Liver (tissue), 9 donors: ENCODE measurements around the gene MYCL. TPM values are rescaled to one million over a fixed set of nuclear protein-coding genes. Genes with fewer than 3 reads are reported as not detected.

ENCODE experiments used
- DNase-seq: peaks from one replicate; pipeline ENCODE4 v3.0.0-alpha.2; 2017; ENCODE audit warnings: low spot score
- H3K27ac ChIP-seq, 2 donors: one replicate each; pipeline ENCODE4 v1.7.0; 2013; ENCODE audit warnings: inconsistent platforms in 2 of 2, low read length in 2 of 2, control low read depth in 1 of 2, low read depth in 1 of 2, mild to moderate bottlenecking in 1 of 2
- H3K27me3 ChIP-seq, 4 donors: one replicate each; pipeline versions ENCODE4 v1.6.1 to v1.7.0; 2013; ENCODE audit warnings: low read length in 3 of 4, inconsistent platforms in 1 of 4, mild to moderate bottlenecking in 1 of 4, moderate library complexity in 1 of 4; ENCODE audit not compliant: control insufficient read depth in 4 of 4, insufficient read depth in 4 of 4
- H3K36me3 ChIP-seq, 4 donors: one replicate each; pipeline versions ENCODE4 v1.6.1 to v1.7.0; 2013; ENCODE audit warnings: low read length in 3 of 4, mild to moderate bottlenecking in 3 of 4, low read depth in 1 of 4, moderate library complexity in 1 of 4; ENCODE audit not compliant: control insufficient read depth in 4 of 4, insufficient read depth in 3 of 4
- H3K4me1 ChIP-seq, 4 donors: one replicate each; pipeline versions ENCODE4 v1.6.1 to v1.7.0; 2013; ENCODE audit warnings: low read length in 3 of 4, mild to moderate bottlenecking in 3 of 4, moderate library complexity in 1 of 4; ENCODE audit not compliant: control insufficient read depth in 4 of 4, insufficient read depth in 4 of 4
- H3K4me3 ChIP-seq, 3 donors: one replicate each; pipeline versions ENCODE4 v1.6.1 to v1.7.0; 2013; ENCODE audit warnings: low read length in 3 of 3, control low read depth in 1 of 3, low read depth in 1 of 3, mild to moderate bottlenecking in 1 of 3
- H3K9ac ChIP-seq, 2 donors: one replicate each; pipeline ENCODE4 v1.7.0; 2013; ENCODE audit warnings: low read length in 2 of 2, mild to moderate bottlenecking in 2 of 2, moderate library complexity in 2 of 2, control low read depth in 1 of 2, low read depth in 1 of 2
- H3K9me3 ChIP-seq, 4 donors: one replicate each; pipeline versions ENCODE4 v1.6.1 to v1.7.0; 2013; ENCODE audit warnings: low read length in 3 of 4; ENCODE audit not compliant: control insufficient read depth in 4 of 4
- EGR1 ChIP-seq, 2 donors: IDR thresholded peaks; 2 replicates each; pipeline ENCODE4 v1.6.1; 2016 to 2018; ENCODE audit warnings: antibody characterized with exemption in 2 of 2, low read depth in 2 of 2
- FOXA2 ChIP-seq: IDR thresholded peaks from 2 replicates; pipeline ENCODE4 v1.6.1; 2016; ENCODE audit warnings: antibody characterized with exemption
- GABPA ChIP-seq, 2 donors: IDR thresholded peaks in 1 of 2; conservative IDR thresholded peaks in 1 of 2; 2 replicates each; pipeline ENCODE4 v1.6.1; 2016; ENCODE audit warnings: antibody characterized with exemption in 2 of 2, mild to moderate bottlenecking in 1 of 2, moderate library complexity in 1 of 2
- HNF4A ChIP-seq, 2 donors: conservative IDR thresholded peaks; 2 replicates each; pipeline ENCODE4 v1.6.1; 2016; ENCODE audit warnings: antibody characterized with exemption in 2 of 2, mild to moderate bottlenecking in 2 of 2
- HNF4G ChIP-seq: IDR thresholded peaks from 2 replicates; pipeline ENCODE4 v1.6.1; 2016; ENCODE audit warnings: antibody characterized with exemption
- JUND ChIP-seq, 2 donors: IDR thresholded peaks; 2 replicates each; pipeline ENCODE4 v1.6.1; 2016; ENCODE audit warnings: antibody characterized with exemption in 2 of 2
- NR2F2 ChIP-seq: IDR thresholded peaks from 2 replicates; pipeline ENCODE4 v1.6.1; 2016; ENCODE audit warnings: antibody characterized with exemption
- RAD21 ChIP-seq, 2 donors: IDR thresholded peaks; 2 replicates each; pipeline ENCODE4 v1.6.1; 2016; ENCODE audit warnings: antibody characterized with exemption in 2 of 2, mild to moderate bottlenecking in 2 of 2
- RXRA ChIP-seq, 2 donors: IDR thresholded peaks; 2 replicates each; pipeline ENCODE4 v1.6.1; 2017 to 2018; ENCODE audit warnings: antibody characterized with exemption in 2 of 2, mild to moderate bottlenecking in 1 of 2
- SP1 ChIP-seq: IDR thresholded peaks from 2 replicates; pipeline ENCODE4 v1.6.1; 2018; ENCODE audit warnings: antibody characterized with exemption, mild to moderate bottlenecking
- TAF1 ChIP-seq: conservative IDR thresholded peaks from 2 replicates; pipeline ENCODE4 v1.6.1; 2016; ENCODE audit warnings: antibody characterized with exemption, mild to moderate bottlenecking
- YY1 ChIP-seq: IDR thresholded peaks from 2 replicates; pipeline ENCODE4 v1.6.1; 2016; ENCODE audit warnings: antibody characterized with exemption, mild to moderate bottlenecking
- WGBS: extraction: QIAGEN DNeasy Blood & Tissue Kit; methylation state at CpG from one replicate; pipeline ENCODE4 v1.1.7; 2013; 5-methylcytosine and 5-hydroxymethylcytosine counted together
- polyA plus RNA-seq, 2 donors: library from polyadenylated mRNA; stranded (reverse) in 1 of 2; unstranded in 1 of 2; fragments of 200-250 nt in 1 of 2; fragments of >200 nt in 1 of 2; fragmentation: Nextera tagmentation in 1 of 2; extraction: Ambion mirVana in 1 of 2; gene quantifications; one replicate each; pipeline versions ENCODE4 v1.2.1 to v1.2.3, GENCODE V29; 2013 to 2015
- total RNA-seq, 2 donors: library from RNA; depleted of rRNA; stranded (reverse); fragments of >200 nt; gene quantifications; one replicate each; pipeline ENCODE4 v1.2.3, GENCODE V29; 2014
- TF ChIP-seq, protein P1 (sequence below): IDR thresholded peaks from 2 replicates; pipeline ENCODE4 v1.6.1; 2016; ENCODE audit warnings: antibody characterized with exemption
- TF ChIP-seq, protein P2 (sequence below): IDR thresholded peaks from 2 replicates; pipeline ENCODE4 v1.6.1; 2016; ENCODE audit warnings: antibody characterized with exemption
- TF ChIP-seq, protein P3 (sequence below): IDR thresholded peaks from 2 replicates; pipeline ENCODE4 v1.6.1; 2016; ENCODE audit warnings: antibody characterized with exemption, mild to moderate bottlenecking
- donor health status: healthy.
- donor health status: healthy.
- donor health status: healthy.
- donor health status: healthy.
- donor health status: healthy.

The MYCL gene
- total and polyA plus RNA-seq, 4 donors: 1.8 to 6.6 (median 2.5) TPM

DNA sequence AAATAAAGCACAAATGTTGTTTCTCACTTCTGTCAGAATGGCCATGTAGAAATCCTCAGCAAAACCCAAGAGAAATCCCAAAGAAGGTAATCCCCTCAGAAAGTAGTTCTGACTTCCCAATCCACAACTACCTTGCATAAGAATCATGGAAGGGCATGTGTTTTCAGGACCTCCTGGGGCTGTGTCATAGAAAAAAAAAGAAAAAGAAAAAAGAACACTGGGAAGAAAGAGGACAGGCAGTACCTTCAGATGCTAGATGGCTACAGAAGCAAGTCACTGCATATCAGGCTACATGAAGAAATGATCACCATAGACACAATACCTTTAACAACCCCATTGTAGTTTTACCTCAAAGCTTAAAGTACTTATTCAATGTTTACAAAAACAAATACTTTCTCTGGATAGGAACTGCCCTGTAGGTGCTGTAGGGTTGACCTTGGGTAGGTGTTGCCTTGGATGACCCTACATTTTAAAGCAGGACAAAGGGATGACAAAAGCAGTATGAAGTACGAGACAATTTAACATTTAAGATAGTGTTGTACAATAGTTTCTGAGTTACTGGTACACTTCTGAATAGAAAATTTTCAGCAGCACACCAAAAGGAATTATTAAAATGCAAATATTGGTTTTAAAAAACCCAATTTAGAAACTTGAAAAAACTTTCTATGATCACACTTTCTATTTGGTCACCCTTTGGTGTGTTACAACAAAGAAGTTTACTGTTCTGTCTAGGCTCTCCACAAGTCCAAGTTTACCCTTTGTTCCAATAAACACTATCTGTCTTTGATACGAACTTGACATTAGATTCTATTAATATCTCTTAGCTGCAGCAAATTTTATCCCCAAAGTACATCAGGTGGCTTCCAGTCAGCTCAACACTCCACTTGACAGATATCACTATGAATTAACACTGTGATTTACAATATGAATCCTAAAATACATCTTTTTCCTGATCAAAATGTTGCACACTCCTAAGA lies 23.4 kb downstream of the MYCL start:
- TF ChIP-seq RXRA (IDR thresholded peaks at IDR 0.05) (no peak), RAD21 (IDR thresholded peaks at IDR 0.05) (no peak), NR2F2 (no peak), EGR1 (IDR thresholded peaks at IDR 0.05; ENCODE audit: low read depth in 2 of 2) (no peak), TAF1 (no peak), FOXA2 (no peak), YY1 (no peak), HNF4G (no peak), HNF4A (conservative IDR thresholded peaks at IDR 0.05) (no peak)
- TF ChIP-seq, protein P1, sequence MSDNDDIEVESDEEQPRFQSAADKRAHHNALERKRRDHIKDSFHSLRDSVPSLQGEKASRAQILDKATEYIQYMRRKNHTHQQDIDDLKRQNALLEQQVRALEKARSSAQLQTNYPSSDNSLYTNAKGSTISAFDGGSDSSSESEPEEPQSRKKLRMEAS: no peak
- Histone ChIP-seq H3K9ac (no peak overlapping the region), H3K4me3 (no peak overlapping the region), H3K9me3 (no peaks in the 10 kb centered on the region), H3K27me3 (no peaks in the 10 kb centered on the region), H3K36me3 (peaks cover 0 to 2% (median 0%) of the 10 kb centered on the region in 4 donors), H3K27ac (no peak overlapping the region), H3K4me1 (peaks cover 4 to 19% (median 13%) of the 10 kb centered on the region in 4 donors)
- 61% methylated on average over 2 of the region's 2 CpGs for WGBS
- no peak for DNase-seq

GRCh38 chr1:39877231-39877778 lies 24.4 kb downstream of the MYCL start:
- no peak overlapping the region for H3K9ac ChIP-seq
- H3K9me3 ChIP-seq: no peaks in the 10 kb centered on the region
- no peak for DNase-seq
- peaks cover 0 to 2% (median 0%) of the 10 kb centered on the region in 4 donors for H3K36me3 ChIP-seq
- H3K27ac ChIP-seq: no peak overlapping the region
- H3K4me1 ChIP-seq: peaks cover 3 to 12% (median 8%) of the 10 kb centered on the region in 4 donors
- TF ChIP-seq, protein P2, sequence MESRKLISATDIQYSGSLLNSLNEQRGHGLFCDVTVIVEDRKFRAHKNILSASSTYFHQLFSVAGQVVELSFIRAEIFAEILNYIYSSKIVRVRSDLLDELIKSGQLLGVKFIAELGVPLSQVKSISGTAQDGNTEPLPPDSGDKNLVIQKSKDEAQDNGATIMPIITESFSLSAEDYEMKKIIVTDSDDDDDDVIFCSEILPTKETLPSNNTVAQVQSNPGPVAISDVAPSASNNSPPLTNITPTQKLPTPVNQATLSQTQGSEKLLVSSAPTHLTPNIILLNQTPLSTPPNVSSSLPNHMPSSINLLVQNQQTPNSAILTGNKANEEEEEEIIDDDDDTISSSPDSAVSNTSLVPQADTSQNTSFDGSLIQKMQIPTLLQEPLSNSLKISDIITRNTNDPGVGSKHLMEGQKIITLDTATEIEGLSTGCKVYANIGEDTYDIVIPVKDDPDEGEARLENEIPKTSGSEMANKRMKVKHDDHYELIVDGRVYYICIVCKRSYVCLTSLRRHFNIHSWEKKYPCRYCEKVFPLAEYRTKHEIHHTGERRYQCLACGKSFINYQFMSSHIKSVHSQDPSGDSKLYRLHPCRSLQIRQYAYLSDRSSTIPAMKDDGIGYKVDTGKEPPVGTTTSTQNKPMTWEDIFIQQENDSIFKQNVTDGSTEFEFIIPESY: no peak
- TF ChIP-seq GABPA (IDR thresholded peaks at IDR 0.05 in 1 of 2, conservative IDR thresholded peaks at IDR 0.05 in 1 of 2): no peak
- no peak for TF ChIP-seq TAF1
- TF ChIP-seq JUND (IDR thresholded peaks at IDR 0.05): no peak
- no peak for TF ChIP-seq RXRA (IDR thresholded peaks at IDR 0.05)
- no peak for TF ChIP-seq SP1
- no peak for TF ChIP-seq RAD21 (IDR thresholded peaks at IDR 0.05)
- TF ChIP-seq, protein P3, sequence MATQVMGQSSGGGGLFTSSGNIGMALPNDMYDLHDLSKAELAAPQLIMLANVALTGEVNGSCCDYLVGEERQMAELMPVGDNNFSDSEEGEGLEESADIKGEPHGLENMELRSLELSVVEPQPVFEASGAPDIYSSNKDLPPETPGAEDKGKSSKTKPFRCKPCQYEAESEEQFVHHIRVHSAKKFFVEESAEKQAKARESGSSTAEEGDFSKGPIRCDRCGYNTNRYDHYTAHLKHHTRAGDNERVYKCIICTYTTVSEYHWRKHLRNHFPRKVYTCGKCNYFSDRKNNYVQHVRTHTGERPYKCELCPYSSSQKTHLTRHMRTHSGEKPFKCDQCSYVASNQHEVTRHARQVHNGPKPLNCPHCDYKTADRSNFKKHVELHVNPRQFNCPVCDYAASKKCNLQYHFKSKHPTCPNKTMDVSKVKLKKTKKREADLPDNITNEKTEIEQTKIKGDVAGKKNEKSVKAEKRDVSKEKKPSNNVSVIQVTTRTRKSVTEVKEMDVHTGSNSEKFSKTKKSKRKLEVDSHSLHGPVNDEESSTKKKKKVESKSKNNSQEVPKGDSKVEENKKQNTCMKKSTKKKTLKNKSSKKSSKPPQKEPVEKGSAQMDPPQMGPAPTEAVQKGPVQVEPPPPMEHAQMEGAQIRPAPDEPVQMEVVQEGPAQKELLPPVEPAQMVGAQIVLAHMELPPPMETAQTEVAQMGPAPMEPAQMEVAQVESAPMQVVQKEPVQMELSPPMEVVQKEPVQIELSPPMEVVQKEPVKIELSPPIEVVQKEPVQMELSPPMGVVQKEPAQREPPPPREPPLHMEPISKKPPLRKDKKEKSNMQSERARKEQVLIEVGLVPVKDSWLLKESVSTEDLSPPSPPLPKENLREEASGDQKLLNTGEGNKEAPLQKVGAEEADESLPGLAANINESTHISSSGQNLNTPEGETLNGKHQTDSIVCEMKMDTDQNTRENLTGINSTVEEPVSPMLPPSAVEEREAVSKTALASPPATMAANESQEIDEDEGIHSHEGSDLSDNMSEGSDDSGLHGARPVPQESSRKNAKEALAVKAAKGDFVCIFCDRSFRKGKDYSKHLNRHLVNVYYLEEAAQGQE: no peak
- H3K4me3 ChIP-seq: no peak overlapping the region
- 76% methylated on average over 5 of the region's 5 CpGs for WGBS
- H3K27me3 ChIP-seq: no peaks in the 10 kb centered on the region
